Measurements from ENCODE around the gene GNAI3.

GRCh38 chr1:109644670-109645069 is 96.3 kb downstream of the GNAI3 start:
- no peak for TF ChIP-seq CTCF (IDR thresholded peaks at IDR 0.05; ENCODE audit: low read depth, low read length, poor library complexity, severe bottlenecking)
- TF ChIP-seq EZH2phosphoT487 (IDR thresholded peaks at IDR 0.05; ENCODE audit: borderline replicate concordance, low read length), result no peak
